Neutrophil (primary cell): ENCODE results near the gene ATXN1.

Experiments used
- H3K27ac ChIP-seq: fragments of 200-600 bp; sonication (generic); 2 replicates; pipeline ENCODE4 v1.5.1; 2016; ENCODE audit warnings: mild to moderate bottlenecking, moderate library complexity
- H3K27me3 ChIP-seq: fragments of 200-600 bp; sonication (generic); 2 replicates; pipeline ENCODE4 v1.6.0; 2016; ENCODE audit warnings: mild to moderate bottlenecking
- H3K36me3 ChIP-seq: fragments of 200-600 bp; sonication (generic); 2 replicates; pipeline ENCODE4 v1.5.1; 2017
- H3K4me1 ChIP-seq, 2 experiments: fragments of 200-600 bp in 1 of 2; sonication (generic) in 1 of 2; 1 replicate in 1 of 2; 2 replicates in 1 of 2; pipeline versions ENCODE4 v1.5.1 to v1.6.1; 2013 to 2016; ENCODE audit warnings: low read depth in 1 of 2, low read length in 1 of 2, mild to moderate bottlenecking in 1 of 2, moderate library complexity in 1 of 2; ENCODE audit not compliant: control insufficient read depth in 1 of 2, insufficient read depth in 1 of 2
- H3K4me3 ChIP-seq, 2 experiments: fragments of 200-600 bp in 1 of 2; sonication (generic) in 1 of 2; 1 replicate in 1 of 2; 2 replicates in 1 of 2; pipeline ENCODE4 v1.5.1; 2013 to 2016; ENCODE audit warnings: low read depth in 1 of 2, low read length in 1 of 2, mild to moderate bottlenecking in 1 of 2, moderate library complexity in 1 of 2
- H3K9me3 ChIP-seq: fragments of 200-600 bp; sonication (generic); 2 replicates; pipeline ENCODE4 v1.5.1; 2016
- TF ChIP-seq, protein P1 (sequence below): fragments of 200-600 bp; sonication (generic); IDR thresholded peaks from 2 replicates; pipeline ENCODE4 v1.5.1; 2016; ENCODE audit warnings: antibody characterized with exemption

ATXN1 gene

GRCh38 chr6:16415677-16416076, 345.6 kb downstream of the ATXN1 start:
- H3K4me3 ChIP-seq: no peak overlapping the region
- H3K27me3 ChIP-seq: no peaks in the 10 kb centered on the region
- H3K9me3 ChIP-seq: no peaks in the 10 kb centered on the region
- no peaks in the 10 kb centered on the region for H3K36me3 ChIP-seq
- no peaks in the 10 kb centered on the region for H3K4me1 ChIP-seq
- TF ChIP-seq, protein P1, sequence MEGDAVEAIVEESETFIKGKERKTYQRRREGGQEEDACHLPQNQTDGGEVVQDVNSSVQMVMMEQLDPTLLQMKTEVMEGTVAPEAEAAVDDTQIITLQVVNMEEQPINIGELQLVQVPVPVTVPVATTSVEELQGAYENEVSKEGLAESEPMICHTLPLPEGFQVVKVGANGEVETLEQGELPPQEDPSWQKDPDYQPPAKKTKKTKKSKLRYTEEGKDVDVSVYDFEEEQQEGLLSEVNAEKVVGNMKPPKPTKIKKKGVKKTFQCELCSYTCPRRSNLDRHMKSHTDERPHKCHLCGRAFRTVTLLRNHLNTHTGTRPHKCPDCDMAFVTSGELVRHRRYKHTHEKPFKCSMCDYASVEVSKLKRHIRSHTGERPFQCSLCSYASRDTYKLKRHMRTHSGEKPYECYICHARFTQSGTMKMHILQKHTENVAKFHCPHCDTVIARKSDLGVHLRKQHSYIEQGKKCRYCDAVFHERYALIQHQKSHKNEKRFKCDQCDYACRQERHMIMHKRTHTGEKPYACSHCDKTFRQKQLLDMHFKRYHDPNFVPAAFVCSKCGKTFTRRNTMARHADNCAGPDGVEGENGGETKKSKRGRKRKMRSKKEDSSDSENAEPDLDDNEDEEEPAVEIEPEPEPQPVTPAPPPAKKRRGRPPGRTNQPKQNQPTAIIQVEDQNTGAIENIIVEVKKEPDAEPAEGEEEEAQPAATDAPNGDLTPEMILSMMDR: no peak
- H3K27ac ChIP-seq: no peak overlapping the region

DNA sequence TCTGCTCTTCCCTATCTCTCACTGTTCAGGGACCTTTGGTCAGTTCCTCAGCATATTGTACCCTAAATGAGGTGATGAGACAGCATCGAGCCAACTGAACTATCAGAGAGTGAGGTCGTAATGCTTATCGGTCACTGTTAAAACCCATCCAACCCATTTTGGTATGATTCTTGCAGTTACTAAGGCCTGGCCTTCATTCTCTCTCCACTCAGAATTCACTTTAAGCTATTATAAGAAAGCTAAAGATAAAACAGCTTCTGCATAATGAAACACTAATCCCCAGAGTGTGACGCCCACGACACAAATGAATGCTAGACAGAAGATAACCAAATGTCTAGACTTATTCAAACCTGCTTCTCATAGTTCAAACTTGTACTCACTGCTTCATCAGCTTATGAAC, 347.1 kb downstream of the ATXN1 start:
- H3K27me3 ChIP-seq: no peaks in the 10 kb centered on the region
- no peaks in the 10 kb centered on the region for H3K9me3 ChIP-seq
- peaks cover 0 to 9% of the 10 kb centered on the region in 2 experiments for H3K4me1 ChIP-seq
- no peaks in the 10 kb centered on the region for H3K36me3 ChIP-seq
- H3K4me3 ChIP-seq: no peak overlapping the region
- TF ChIP-seq, protein P1: no peak
- H3K27ac ChIP-seq: no peak overlapping the region

DNA sequence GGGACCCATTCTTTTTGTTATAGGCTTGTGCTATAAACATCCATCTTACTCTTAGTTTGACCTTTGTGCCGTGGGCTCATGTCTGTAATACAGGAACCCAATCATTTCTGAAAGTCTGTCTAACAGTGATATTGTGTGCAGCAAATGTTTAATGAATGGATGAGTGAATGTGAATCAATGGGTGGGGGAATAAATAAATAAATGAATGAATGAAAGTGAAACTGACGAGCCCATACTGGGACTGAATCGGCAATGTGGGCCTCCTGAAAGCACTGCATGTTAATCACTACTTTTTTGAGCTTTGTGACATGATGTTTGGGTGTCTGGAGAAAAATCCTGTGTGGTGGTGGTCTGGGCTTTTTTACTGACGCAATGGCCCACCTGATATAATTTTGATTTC, 347.9 kb downstream of the ATXN1 start:
- Histone ChIP-seq H3K27me3 (no peaks in the 10 kb centered on the region), H3K4me3 (no peak overlapping the region), H3K27ac (peak overlapping the region; percentile 9), H3K9me3 (no peaks in the 10 kb centered on the region), H3K4me1 (peaks cover 0 to 9% of the 10 kb centered on the region in 2 experiments), H3K36me3 (no peaks in the 10 kb centered on the region)
- TF ChIP-seq, protein P1: no peak

DNA sequence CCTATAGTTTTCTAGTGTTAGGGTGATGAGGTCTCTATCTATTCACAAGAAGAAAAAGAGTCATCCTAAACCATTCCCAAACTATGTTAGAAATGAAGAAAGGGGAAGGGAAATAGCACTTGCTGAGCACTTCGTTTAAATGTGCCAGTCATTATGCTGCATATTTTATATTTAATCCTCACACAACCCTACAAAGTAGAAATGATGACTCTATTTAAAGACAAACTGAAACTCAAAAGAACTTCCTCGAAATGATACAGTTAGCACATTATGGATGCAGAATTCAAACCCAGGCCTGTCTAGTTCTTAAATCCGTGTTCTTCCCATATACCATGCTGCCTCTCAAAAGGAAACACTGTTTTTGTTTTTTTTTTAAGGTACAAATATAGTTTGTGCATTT, 348.3 kb downstream of the ATXN1 start:
- peaks cover 1 to 12% of the 10 kb centered on the region in 2 experiments for H3K4me1 ChIP-seq
- peak overlapping the region; percentile 9 for H3K27ac ChIP-seq
- no peaks in the 10 kb centered on the region for H3K9me3 ChIP-seq

GRCh38 chr6:16412171-16412570, 349.1 kb downstream of the ATXN1 start:
- no peaks in the 10 kb centered on the region for H3K27me3 ChIP-seq
- TF ChIP-seq, protein P1: no peak
- peaks cover 9 to 20% of the 10 kb centered on the region in 2 experiments for H3K4me1 ChIP-seq

More for the DNA sequence above, 348.3 kb downstream of the ATXN1 start:
- Histone ChIP-seq H3K27me3 (no peaks in the 10 kb centered on the region), H3K4me3 (no peak overlapping the region), H3K36me3 (no peaks in the 10 kb centered on the region)
- TF ChIP-seq, protein P1: no peak

More at GRCh38 chr6:16412171-16412570, 349.1 kb downstream of the ATXN1 start:
- Histone ChIP-seq H3K9me3 (no peaks in the 10 kb centered on the region), H3K27ac (no peak overlapping the region), H3K4me3 (no peak overlapping the region), H3K36me3 (no peaks in the 10 kb centered on the region)
